Endothelial cell (in vitro differentiated cells): ENCODE data around the gene LRFN3. TPM values are rescaled to one million over a fixed set of nuclear protein-coding genes. Genes with fewer than 3 reads are reported as not detected.

Experiments
- DNase-seq: peaks from one replicate; pipeline ENCODE4 v3.0.0; 2021; ENCODE audit warnings: low spot score
- H3K27ac Mint-ChIP-seq: one replicate; pipeline ENCODE4 v1.8.0; 2021; ENCODE audit warnings: mixed read lengths, inconsistent platforms; ENCODE audit not compliant: unreplicated experiment
- H3K27me3 Mint-ChIP-seq: one replicate; pipeline ENCODE4 v1.8.0; 2021; ENCODE audit warnings: mild to moderate bottlenecking, moderate library complexity, mixed read lengths, inconsistent platforms; ENCODE audit not compliant: unreplicated experiment
- H3K36me3 Mint-ChIP-seq: one replicate; pipeline ENCODE4 v1.8.0; 2021; ENCODE audit warnings: mild to moderate bottlenecking, low read depth, mixed read lengths, inconsistent platforms; ENCODE audit not compliant: unreplicated experiment
- H3K4me1 Mint-ChIP-seq: one replicate; pipeline ENCODE4 v1.8.0; 2021; ENCODE audit warnings: mild to moderate bottlenecking, mixed read lengths, inconsistent platforms; ENCODE audit not compliant: unreplicated experiment
- H3K4me3 Mint-ChIP-seq: one replicate; pipeline ENCODE4 v1.8.0; 2021; ENCODE audit warnings: mild to moderate bottlenecking, mixed read lengths, inconsistent platforms; ENCODE audit not compliant: unreplicated experiment
- H3K9me3 Mint-ChIP-seq: one replicate; pipeline ENCODE4 v1.8.0; 2021; ENCODE audit warnings: mixed read lengths, inconsistent platforms; ENCODE audit not compliant: unreplicated experiment
- total RNA-seq: library from RNA; stranded (reverse); fragmentation: NEBNext Ultra II Directional; extraction: Animal tissue kit (Norgen Biotek cat#: 25700); gene quantifications from one replicate; pipeline ENCODE4 v1.2.1, GENCODE V29; 2021; ENCODE audit not compliant: unreplicated experiment
- TF ChIP-seq, protein P1 (sequence below): fragments of 200-600 bp; sonication (generic); IDR thresholded peaks from one replicate; pipeline ENCODE4 v1.5.0; 2021; ENCODE audit warnings: antibody characterized with exemption; ENCODE audit not compliant: unreplicated experiment

The LRFN3 gene
- total RNA-seq, 1 donor from 2014 or later = 53.4 TPM

GRCh38 chr19:35942235-35942634, 6.1 kb downstream of the LRFN3 start:
- no peaks in the 10 kb centered on the region for H3K9me3 Mint-ChIP-seq
- H3K4me3 Mint-ChIP-seq = no peak overlapping the region
- peaks cover 21% of the 10 kb centered on the region for H3K27me3 Mint-ChIP-seq
- no peak for DNase-seq
- no peak overlapping the region for H3K27ac Mint-ChIP-seq
- TF ChIP-seq, protein P1, sequence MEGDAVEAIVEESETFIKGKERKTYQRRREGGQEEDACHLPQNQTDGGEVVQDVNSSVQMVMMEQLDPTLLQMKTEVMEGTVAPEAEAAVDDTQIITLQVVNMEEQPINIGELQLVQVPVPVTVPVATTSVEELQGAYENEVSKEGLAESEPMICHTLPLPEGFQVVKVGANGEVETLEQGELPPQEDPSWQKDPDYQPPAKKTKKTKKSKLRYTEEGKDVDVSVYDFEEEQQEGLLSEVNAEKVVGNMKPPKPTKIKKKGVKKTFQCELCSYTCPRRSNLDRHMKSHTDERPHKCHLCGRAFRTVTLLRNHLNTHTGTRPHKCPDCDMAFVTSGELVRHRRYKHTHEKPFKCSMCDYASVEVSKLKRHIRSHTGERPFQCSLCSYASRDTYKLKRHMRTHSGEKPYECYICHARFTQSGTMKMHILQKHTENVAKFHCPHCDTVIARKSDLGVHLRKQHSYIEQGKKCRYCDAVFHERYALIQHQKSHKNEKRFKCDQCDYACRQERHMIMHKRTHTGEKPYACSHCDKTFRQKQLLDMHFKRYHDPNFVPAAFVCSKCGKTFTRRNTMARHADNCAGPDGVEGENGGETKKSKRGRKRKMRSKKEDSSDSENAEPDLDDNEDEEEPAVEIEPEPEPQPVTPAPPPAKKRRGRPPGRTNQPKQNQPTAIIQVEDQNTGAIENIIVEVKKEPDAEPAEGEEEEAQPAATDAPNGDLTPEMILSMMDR = no peak
- H3K36me3 Mint-ChIP-seq = peaks cover 45% of the 10 kb centered on the region
- peaks cover 46% of the 10 kb centered on the region for H3K4me1 Mint-ChIP-seq

DNA sequence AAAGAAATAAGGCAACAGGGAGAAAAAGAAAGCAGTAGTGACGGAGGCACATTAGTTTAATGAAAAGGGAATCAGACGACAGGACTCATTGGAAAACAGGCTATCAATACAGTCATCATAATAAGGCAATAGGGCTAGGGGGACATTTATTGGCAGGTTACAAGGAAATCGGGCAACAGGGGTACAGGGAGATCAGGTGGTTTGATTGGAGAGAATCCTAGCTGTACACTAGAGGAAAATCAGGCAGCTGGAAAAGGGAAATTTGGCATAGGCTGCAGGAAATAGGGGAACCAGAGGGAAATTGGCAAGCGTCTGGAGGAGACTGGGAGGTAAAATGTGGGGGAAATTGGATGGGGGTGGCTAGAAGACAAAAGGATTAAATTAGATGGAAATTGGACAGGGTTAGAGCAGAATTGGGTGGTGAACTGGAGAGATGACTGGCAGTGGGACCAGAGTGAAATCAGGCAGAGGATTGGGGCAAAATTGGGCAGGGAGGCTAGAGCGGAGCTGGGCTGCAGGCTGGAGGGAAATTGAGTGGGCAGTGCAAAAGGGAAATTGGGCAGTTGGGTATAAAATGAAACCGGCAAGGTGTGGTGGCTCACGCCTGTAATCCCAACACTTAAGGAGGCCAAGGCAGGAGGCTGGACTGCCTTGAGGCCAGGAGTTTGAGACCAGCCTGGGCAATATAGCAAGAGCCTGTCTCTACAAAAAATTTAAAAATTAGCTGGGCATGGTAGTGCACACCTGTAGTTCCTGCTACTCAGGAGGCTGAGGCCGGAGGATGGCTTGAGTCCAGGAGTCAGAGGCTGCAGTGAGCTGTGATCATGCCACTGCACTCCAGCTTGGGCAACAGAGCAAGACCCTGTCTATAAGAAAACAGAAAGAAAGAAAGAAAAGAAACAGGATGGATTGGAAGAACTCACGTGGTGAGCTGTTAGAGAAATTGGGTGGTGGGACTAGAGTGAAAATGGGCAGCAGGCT, 7.4 kb downstream of the LRFN3 start:
- peaks cover 16% of the 10 kb centered on the region for H3K27me3 Mint-ChIP-seq
- peak overlapping the region; percentile 66 for H3K4me3 Mint-ChIP-seq
- TF ChIP-seq, protein P1 = no peak
- peaks cover 39% of the 10 kb centered on the region for H3K4me1 Mint-ChIP-seq
- no peak for DNase-seq
- H3K27ac Mint-ChIP-seq = peak overlapping the region; percentile 74
- H3K9me3 Mint-ChIP-seq = no peaks in the 10 kb centered on the region
- H3K36me3 Mint-ChIP-seq = peaks cover 37% of the 10 kb centered on the region

- H3K27me3 Mint-ChIP-seq = peaks cover 15% of the 10 kb centered on the region
- no peak overlapping the region for H3K4me3 Mint-ChIP-seq
- DNase-seq = no peak
- H3K4me1 Mint-ChIP-seq = peaks cover 42% of the 10 kb centered on the region
- H3K9me3 Mint-ChIP-seq = no peaks in the 10 kb centered on the region
- peaks cover 34% of the 10 kb centered on the region for H3K36me3 Mint-ChIP-seq
- H3K27ac Mint-ChIP-seq = no peak overlapping the region
- TF ChIP-seq, protein P1 = no peak
These were observed 8.4 kb downstream of the LRFN3 start for GRCh38 chr19:35944556-35944955.

- H3K27ac Mint-ChIP-seq = peak overlapping the region; percentile 70
- peaks cover 49% of the 10 kb centered on the region for H3K4me1 Mint-ChIP-seq
- peaks cover 34% of the 10 kb centered on the region for H3K36me3 Mint-ChIP-seq
- TF ChIP-seq, protein P1 = no peak
- H3K4me3 Mint-ChIP-seq = peak overlapping the region; percentile 59
- DNase-seq = no peak
- H3K9me3 Mint-ChIP-seq = no peaks in the 10 kb centered on the region
- H3K27me3 Mint-ChIP-seq = peaks cover 15% of the 10 kb centered on the region
These were observed 9.1 kb downstream of the LRFN3 start for GRCh38 chr19:35945121-35945790.

DNA sequence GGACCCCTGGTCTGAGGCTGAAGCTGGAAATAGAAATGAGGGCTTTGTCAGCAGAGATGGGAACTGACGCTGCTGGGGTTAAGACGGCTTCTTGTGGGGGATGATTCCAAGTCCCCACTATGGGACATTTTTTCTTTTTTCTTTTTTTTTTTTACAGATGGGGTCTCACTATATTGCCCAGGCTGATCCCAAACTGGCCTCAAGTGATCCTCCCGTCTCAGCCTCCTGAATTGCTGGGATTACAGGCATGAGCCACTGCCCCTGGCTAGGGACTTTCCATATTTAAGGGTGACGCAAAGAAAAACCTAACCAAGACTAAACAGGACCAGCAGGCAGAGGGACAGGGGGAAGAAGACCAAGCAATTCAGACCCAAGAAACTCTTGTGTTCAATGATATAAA, 10.0 kb downstream of the LRFN3 start:
- peaks cover 29% of the 10 kb centered on the region for H3K36me3 Mint-ChIP-seq
- peaks cover 18% of the 10 kb centered on the region for H3K27me3 Mint-ChIP-seq
- DNase-seq = no peak
- no peaks in the 10 kb centered on the region for H3K9me3 Mint-ChIP-seq
- H3K27ac Mint-ChIP-seq = no peak overlapping the region
- H3K4me1 Mint-ChIP-seq = peaks cover 50% of the 10 kb centered on the region
- peak overlapping the region; percentile 11 for H3K4me3 Mint-ChIP-seq
- TF ChIP-seq, protein P1 = no peak
